GM12892 (cell line): ENCODE data around the gene NRXN3.

Experiments
- DNase-seq: peaks from one replicate; pipeline ENCODE4 v3.0.0; 2011; ENCODE audit not compliant: insufficient read length
- FAIRE-seq: peaks from 2 replicates; lab custom pipeline; 2011; peaks lifted over from hg19 to GRCh38; lab: Jason Lieb, UNC
- POLR2A ChIP-seq: IDR thresholded peaks from 2 replicates; pipeline ENCODE4 v1.6.1; 2011; ENCODE audit warnings: low read depth, low read length, control low read depth
- POLR2AphosphoS5 ChIP-seq: IDR thresholded peaks from 2 replicates; pipeline ENCODE4 v1.6.1; 2011; ENCODE audit warnings: low read depth, low read length, control low read depth
- TAF1 ChIP-seq: IDR thresholded peaks from 2 replicates; pipeline ENCODE4 v1.6.1; 2011; ENCODE audit warnings: low read depth, mild to moderate bottlenecking, control low read depth, low read length, borderline replicate concordance

The NRXN3 gene

GRCh38 chr14:79831195-79831892 lies 1661.2 kb downstream of the NRXN3 start:
- DNase-seq: no peak
- FAIRE-seq: no peak
- TF ChIP-seq POLR2AphosphoS5 (no peak), POLR2A (no peak), TAF1 (no peak)

GRCh38 chr14:79833781-79834180 lies 1663.6 kb downstream of the NRXN3 start:
- FAIRE-seq (no peak), DNase-seq (no peak)
- TF ChIP-seq POLR2AphosphoS5: no peak
- no peak for TF ChIP-seq POLR2A
- TF ChIP-seq TAF1: no peak

DNA sequence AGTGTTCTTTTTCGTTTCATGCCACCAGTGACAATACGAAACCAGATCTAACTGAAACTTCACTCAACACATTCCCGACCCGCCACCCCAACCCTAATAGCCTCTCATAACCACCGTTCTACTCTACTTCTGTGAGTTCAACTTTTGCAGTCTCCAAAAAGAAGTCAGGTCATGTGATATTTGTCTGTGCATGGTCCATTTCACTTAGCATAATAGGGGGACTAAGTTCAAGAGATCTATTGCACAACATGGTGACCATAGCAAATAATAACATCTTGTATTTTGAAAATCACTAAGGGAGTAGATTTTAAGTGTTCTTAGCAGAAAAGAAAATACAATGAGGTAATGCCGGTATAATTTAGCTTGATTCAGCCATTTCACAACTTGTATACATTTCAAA lies 1664.7 kb downstream of the NRXN3 start:
- TF ChIP-seq POLR2AphosphoS5 (no peak), TAF1 (no peak), POLR2A (no peak)
- no peak for FAIRE-seq
- no peak for DNase-seq

DNA sequence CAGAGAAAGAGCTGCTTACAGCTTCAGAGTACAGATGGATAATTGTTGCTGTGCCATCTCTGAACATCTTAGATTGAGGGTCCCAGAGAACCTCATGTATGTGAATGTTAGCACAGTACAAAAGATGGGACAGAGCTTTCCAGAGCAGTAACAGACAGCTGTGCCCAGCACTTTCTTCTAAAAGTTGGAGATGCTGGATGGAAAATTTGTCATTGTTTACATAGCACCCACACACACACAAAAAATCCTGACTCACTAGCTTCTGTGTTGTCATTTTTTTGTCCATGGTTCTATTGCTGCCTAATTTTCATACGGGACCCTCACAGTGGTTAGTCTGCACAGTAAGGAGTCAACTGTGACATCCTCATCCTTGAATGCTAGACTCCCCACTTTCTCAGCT lies 1666.4 kb downstream of the NRXN3 start:
- no peak for FAIRE-seq
- no peak for DNase-seq
- TF ChIP-seq POLR2A (no peak), TAF1 (no peak)

DNA sequence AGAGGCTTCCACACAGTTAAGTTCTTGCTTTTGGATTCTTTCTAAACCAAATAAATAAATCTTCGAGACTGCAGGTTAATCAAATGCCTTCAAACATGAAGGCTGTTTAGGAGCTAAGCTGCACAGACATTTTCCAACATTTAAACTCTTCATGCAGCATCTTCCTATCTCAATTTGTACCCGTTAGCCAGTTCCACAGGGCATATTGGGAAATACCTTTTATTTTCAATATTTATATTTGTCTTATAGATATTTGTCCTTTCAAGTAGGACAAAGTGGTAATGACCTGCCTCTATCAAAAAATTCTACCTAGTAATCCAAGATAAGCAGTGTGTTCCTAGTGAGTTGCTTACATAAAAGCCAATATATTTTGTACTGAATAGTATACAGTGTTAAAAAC lies 1667.5 kb downstream of the NRXN3 start:
- FAIRE-seq: no peak
- TF ChIP-seq POLR2A (no peak), TAF1 (no peak), POLR2AphosphoS5 (no peak)
- DNase-seq: no peak

- DNase-seq (no peak), FAIRE-seq (no peak)
- TF ChIP-seq TAF1: no peak
- TF ChIP-seq POLR2AphosphoS5: no peak
- no peak for TF ChIP-seq POLR2A
These were observed 1669.9 kb downstream of the NRXN3 start for GRCh38 chr14:79840103-79840502.

- no peak for TF ChIP-seq POLR2AphosphoS5
- TF ChIP-seq POLR2A: no peak
- no peak for TF ChIP-seq TAF1
- FAIRE-seq (no peak), DNase-seq (no peak)
These were observed 1670.7 kb downstream of the NRXN3 start for GRCh38 chr14:79840831-79841230.

DNA sequence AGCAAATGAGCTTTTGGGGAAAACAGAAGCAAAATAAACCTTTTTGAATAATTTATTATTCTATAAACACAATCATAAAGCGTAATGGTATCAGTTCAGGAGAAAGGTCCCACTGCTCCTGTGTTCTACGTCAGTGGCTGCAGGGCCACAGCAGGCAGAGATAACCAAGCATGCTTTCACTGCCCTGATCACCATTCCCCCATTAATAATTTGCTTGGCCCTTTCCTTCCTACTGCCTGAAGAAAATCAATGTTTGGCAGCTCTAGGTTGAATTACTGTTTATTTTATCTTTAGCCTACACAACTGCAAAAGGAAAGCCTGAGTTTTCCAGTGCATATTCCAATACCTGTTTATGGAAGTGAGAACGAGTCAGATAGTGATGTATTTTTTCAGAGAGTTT lies 1671.3 kb downstream of the NRXN3 start:
- TF ChIP-seq POLR2A (no peak), POLR2AphosphoS5 (no peak), TAF1 (no peak)
- DNase-seq: no peak
- no peak for FAIRE-seq

GRCh38 chr14:79842270-79842669 lies 1672.1 kb downstream of the NRXN3 start:
- TF ChIP-seq TAF1 (no peak), POLR2AphosphoS5 (no peak)

DNA sequence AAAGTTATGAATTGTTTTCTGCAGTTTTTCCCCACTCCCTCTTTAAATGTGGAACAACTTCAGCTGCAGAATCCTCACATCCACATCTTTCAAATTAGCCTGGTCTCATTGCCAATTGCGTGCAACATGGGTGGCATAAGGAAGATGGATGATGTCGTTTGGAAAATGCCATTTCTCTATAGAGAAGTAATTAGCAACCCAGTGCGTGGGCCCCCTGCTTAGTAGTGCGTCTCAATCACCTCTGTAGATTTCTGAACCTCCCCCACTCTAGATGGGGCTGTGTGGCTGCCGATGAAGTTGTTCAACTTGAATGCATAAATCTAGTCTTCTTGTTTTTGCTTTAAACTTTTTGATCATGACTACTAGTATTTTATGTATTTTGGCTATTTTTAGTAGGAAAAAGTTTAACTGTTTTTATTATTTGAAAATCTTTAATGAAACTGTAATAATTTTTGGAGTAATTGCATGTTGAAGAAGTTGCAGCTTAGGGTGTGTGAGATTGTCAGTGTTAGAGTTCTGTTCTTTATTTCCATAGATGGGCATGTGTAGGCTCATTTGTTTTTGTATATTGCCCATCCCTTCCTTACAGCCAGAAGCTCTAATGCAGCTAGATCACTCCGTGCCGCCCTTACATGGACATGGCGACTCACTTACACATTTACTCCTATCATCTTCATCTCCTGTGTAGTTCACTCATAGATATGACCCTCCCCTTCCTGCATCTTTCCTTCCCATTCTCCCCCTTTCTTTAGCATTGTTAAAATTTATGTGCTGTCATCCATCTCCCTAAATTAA lies 1683.0 kb downstream of the NRXN3 start:
- FAIRE-seq: no peak
- no peak for DNase-seq
- TF ChIP-seq POLR2A (no peak), TAF1 (no peak), POLR2AphosphoS5 (no peak)

More at GRCh38 chr14:79842270-79842669, 1672.1 kb downstream of the NRXN3 start:
- FAIRE-seq (no peak), DNase-seq (no peak)

DNA sequence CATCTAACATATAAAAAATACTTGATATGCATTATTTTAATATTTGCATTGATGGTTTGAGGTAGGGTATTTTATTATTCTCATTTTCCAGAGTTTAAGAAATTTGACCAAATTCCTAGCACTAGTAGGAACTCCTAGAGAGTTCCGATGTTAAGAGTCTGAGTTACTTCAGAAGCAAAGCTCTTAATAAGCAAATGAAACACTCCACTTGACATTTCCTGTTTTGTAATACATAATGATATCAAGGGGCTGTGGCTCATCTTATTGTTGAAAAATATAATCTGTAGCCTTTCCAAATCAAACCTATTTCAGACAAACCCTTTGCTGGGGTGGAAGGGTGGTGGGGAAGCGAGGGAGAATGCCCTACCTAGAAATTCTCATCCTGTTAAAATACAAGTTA lies 1685.6 kb downstream of the NRXN3 start:
- no peak for TF ChIP-seq POLR2AphosphoS5
- TF ChIP-seq TAF1: no peak
- no peak for TF ChIP-seq POLR2A
- DNase-seq (no peak), FAIRE-seq (no peak)

- FAIRE-seq: no peak
- TF ChIP-seq POLR2AphosphoS5: no peak
- TF ChIP-seq POLR2A: no peak
- TF ChIP-seq TAF1: no peak
- DNase-seq: no peak
These were observed 1686.2 kb downstream of the NRXN3 start for GRCh38 chr14:79856381-79856780.

GRCh38 chr14:79861111-79861510 lies 1690.9 kb downstream of the NRXN3 start:
- no peak for DNase-seq
- no peak for TF ChIP-seq POLR2AphosphoS5
- FAIRE-seq: no peak
